Fibroblast of skin of right biceps (primary cell): ENCODE measurements around the gene NUDT9.
"Not testable (repeated sequence)": the region's sequence is repeated elsewhere in the genome, so short reads cannot be mapped to it uniquely, and the experiment has no call there.

Source experiments
- DNase-seq: peaks from one replicate; pipeline ENCODE4 v3.0.0-alpha.2; 2013

Gene NUDT9

GRCh38 chr4:87465739-87466366 lies 43.5 kb downstream of the NUDT9 start:
- peak; percentile 44 for DNase-seq

DNA sequence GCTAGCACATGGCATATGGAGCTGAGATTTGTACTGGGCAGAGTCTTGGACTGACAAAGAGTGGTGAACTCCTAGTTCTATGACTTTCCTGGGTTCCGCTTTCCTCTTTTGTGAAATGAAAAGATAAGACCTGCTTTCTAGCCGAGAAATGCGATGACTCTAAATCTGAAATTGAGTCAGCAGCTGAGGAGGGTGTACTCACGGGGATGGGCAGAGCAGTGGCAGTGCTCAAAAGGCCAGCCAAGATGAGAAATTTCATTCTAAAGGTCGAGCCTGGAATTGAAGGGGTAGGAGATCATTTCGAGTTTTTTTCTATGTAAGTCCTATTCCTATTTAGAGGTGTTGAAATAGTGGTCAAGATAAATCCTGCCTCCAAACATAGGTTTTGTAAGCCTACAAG lies 47.0 kb downstream of the NUDT9 start:
- DNase-seq, result no peak

DNA sequence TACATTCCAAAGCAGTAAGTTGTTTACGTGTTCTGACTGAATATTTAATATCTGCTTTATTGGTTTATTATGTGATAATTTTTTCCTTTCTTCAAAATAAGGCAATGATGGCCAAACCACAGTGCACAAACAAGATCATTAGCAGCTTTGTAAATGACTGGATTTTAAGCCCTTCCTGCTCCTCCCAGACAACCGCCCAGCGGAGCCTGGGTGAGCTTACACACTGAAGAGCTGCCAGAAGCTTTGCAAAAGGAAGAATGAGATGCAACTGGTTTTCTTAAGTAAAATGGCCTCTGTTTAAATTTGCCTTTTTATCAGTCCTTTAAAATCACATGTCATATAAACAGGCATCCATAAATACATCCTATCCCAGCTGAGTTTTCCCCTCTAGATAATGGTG lies 54.6 kb downstream of the NUDT9 start:
- DNase-seq, result no peak

DNA sequence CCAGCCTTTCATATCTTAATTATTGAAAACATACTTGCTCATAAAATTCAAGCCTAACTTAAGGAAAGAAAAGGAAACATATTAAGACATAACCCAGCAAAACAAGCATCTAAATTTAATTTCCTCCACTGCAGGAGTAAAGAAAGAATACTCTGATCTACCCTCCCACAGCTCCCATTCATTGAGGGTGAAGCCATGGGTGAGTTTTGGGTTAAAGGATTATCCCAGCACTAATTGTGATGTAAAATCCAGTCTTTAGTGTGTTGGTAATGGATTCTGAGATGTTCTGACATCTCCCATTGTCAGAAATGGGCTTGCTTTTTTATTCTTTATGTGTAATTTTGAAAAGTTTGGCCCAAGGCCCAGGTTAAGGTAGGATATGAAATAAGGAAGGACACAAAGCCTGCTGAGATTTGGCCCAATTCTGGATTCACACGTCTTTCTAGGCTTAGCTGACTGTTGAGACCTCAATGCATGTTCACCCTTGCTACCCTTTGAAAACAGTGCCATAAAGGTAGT lies 56.4 kb downstream of the NUDT9 start:
- DNase-seq, result no peak

DNA sequence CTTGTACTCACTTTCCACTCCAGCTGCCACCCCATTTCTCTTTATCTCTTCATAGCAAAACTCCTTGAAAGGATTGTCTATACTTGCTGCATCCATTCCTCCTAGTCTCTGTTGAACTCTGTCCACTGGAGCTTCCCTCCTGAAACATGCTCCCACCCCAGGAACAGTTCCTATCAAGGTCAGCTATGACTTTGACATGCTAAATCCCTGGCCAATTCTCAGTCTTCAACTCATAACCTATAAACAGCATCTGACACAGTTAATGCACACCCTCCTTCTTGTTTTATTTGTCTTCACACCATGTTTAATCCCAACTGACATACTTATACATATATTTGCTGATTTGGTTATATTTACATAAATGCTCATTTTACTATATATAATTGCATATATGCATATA lies 59.0 kb downstream of the NUDT9 start:
- DNase-seq, result no peak

DNA sequence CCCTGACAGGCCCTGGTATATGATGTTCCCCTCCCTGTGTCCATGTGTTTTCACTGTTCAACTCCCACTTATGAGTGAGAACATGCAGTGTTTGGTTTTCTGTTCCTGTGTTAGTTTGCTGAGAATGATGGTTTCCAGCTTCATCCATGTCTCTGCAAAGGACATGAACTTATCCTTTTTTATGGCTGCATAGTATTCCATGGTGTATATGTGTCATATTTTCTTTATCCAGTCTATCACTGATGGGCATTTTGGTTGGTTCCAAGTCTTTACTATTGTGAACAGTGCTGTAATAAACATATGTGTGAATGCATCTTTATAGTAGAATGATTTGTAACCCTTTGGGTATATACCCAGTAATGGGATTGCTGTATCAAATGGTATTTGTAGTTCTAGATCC lies 60.9 kb downstream of the NUDT9 start:
- not testable (repeated sequence) for DNase-seq

- DNase-seq, result not testable (repeated sequence)
These were observed 66.3 kb downstream of the NUDT9 start for GRCh38 chr4:87488666-87489065.

DNA sequence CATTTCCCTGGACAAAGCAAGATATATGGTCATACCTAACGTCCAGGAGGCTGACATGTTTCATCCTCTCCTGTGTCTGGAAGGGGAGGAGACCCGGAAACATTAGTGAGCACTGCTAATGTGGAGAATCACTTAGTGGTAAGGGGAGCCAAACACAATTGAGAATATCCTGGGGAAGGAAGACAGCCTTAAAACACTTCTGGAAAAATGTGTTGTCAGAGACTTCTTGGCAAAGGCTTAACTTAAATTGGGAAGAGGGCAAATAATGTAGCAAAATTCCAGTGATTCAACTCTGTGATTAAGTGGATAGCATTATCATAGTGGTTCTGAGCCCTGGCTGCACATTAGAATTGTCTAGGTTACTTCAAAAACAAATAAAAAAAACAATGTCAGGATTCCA lies 67.3 kb downstream of the NUDT9 start:
- peak; percentile 30 for DNase-seq

DNA sequence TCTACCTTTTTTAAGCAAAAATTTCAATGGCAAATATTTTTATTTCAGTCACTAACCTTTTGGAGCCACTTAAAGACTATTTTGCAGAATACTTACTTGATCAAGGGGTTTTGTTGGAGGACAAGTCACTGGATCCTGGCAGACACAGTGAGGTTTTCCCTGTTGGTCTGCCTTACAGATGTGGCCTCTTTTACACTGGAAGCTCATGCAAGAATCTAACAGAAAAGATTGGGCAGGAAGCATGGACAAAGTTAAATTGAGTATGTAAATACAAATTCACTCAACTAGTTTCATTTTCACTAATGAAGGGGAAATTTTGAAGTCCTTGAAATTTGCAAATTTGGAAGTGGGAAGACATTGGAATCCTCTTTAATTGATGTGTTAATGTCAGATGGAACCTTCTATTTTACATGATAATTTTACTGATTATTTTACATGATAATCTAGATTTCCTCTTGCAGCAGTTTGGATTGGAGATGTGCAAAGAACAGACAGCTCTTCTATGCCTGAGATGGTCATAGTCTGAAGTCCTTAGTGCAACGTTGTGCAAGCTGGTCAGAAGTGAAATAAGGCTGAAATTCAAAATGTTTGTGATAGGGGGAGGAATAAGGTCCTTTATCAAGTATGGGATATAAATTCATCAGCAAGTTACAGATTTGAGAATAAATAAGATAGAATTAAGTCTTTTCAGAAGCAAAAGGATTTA lies 68.4 kb downstream of the NUDT9 start:
- DNase-seq, result no peak

DNA sequence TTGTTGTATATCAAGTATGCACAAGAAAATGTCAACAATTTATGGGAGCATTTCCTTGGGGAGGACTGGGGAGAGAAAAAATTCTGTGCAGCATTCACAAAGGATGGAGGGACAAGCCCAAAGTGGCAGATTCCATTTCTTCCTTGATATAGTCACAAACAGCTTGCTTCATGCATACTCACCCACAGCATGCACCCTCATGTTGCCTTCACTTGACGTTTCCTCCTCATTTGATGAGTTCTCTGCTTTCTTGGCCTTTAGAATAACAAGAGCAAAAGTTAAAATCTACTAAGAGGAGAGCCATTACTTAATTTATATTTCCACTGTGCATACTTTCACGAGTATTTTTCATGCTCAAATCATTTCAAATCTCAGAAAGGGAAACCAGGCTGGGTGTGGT lies 69.1 kb downstream of the NUDT9 start:
- no peak for DNase-seq

- not testable (repeated sequence) for DNase-seq
These were observed 69.5 kb downstream of the NUDT9 start for GRCh38 chr4:87491851-87492250.

DNA sequence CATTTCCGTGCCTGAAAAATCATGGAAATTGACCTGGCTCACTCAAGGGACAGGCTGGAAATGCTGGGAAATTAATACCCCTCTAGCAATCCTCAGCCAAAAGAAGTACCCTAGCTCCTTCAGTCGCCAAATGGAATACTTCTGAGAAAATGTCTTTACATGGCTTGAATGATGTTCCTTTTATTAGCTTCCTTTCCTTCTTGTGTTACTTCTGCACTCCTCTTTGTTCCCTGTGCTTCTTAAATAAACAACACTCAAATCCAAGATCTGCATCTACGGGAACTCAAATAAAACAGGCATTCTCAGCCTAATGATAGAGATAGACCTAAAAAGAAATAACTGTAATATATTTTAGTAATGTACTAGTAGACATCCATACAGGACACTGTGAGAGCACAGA lies 70.7 kb downstream of the NUDT9 start:
- DNase-seq, result no peak

- DNase-seq, result no peak
These were observed 74.8 kb downstream of the NUDT9 start for GRCh38 chr4:87497159-87497558.

GRCh38 chr4:87497578-87497977 lies 75.2 kb downstream of the NUDT9 start:
- DNase-seq, result no peak

DNA sequence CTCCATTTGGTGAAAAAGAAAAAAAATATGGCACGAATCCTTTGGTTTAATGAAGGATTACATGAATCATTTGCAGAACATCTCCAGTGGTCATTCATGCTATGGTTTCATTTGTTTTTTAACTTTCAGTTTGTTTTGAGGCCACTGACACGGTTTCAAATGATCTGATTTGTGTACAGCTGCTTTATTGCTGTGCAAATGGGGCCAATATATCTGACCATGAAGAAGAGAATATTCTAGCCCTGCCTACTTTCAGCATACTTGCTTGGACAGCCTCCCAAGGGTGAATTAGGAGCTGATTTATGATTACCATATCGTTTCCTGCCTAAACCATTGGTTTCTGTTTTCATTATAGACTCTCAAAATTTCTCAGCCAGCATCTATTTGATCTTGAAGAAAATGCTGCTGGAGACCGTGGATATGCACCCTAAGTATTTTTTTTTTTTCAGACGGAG lies 76.1 kb downstream of the NUDT9 start:
- DNase-seq, result peak; percentile 55

- DNase-seq, result no peak
These were observed 77.2 kb downstream of the NUDT9 start for GRCh38 chr4:87499403-87500091.

- DNase-seq, result no peak
These were observed 77.7 kb downstream of the NUDT9 start for GRCh38 chr4:87500092-87500462.

- DNase-seq, result peak; percentile 59
These were observed 80.3 kb downstream of the NUDT9 start for GRCh38 chr4:87502580-87503238.

DNA sequence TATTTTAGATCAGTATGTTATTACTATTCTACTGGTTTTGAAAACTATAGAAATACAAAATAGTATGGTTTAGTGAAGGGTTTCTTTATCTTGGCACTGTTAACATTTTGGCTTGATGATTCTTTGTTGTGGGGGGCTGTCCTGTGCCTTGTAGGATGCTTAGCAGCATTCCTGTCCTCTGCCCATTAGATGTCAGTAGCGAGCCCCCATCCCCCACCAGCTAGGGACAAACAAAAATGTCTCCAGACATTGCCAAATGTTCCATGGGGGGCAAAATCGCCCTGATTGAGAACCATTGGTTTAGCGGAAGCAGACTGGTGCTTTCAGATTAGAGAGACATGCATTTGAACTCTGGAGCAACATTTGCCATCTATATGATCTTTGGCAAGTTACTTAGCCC lies 83.5 kb downstream of the NUDT9 start:
- no peak for DNase-seq

- DNase-seq, result peak; percentile 85
These were observed 84.8 kb downstream of the NUDT9 start for GRCh38 chr4:87506974-87507701.
